Upper lobe of left lung (tissue), 4 donors: ENCODE data around the gene ATP2B2.

ENCODE experiments used
- CTCF ChIP-seq, 6 experiments: fragments of 450-650 bp in 4 of 6; fragments of 200-600 bp in 2 of 6; sonication (generic) in 2 of 6; IDR thresholded peaks; one replicate each; pipeline ENCODE4 v1.5.1; 2016 to 2019; ENCODE audit warnings: antibody characterized with exemption in 6 of 6
- EP300 ChIP-seq, 4 donors: sonication (generic); formaldehyde crosslinking; IDR thresholded peaks; one replicate each; pipeline ENCODE4 v1.5.1; 2017; ENCODE audit warnings: antibody characterized with exemption in 4 of 4, control low read depth in 2 of 4
- POLR2A ChIP-seq, 4 donors: fragments of 450-650 bp; IDR thresholded peaks; one replicate each; pipeline ENCODE4 v1.5.1; 2016 to 2017; ENCODE audit warnings: antibody characterized with exemption in 4 of 4, mild to moderate bottlenecking in 2 of 4
- POLR2AphosphoS5 ChIP-seq, 2 donors: sonication (generic); formaldehyde crosslinking; IDR thresholded peaks; one replicate each; pipeline ENCODE4 v1.5.1; 2017; ENCODE audit warnings: antibody characterized with exemption in 2 of 2

- TF ChIP-seq CTCF (IDR thresholded peaks at IDR 0.05) (no peak), POLR2A (IDR thresholded peaks at IDR 0.05) (no peak), POLR2AphosphoS5 (IDR thresholded peaks at IDR 0.05) (no peak), EP300 (IDR thresholded peaks at IDR 0.05) (no peak)
Observed at GRCh38 chr3:10353160-10353559, 152.2 kb downstream of the ATP2B2 start.
